Measurements from ENCODE around the gene FILIP1L. TPM values are rescaled to one million over a fixed set of nuclear protein-coding genes. Genes with fewer than 3 reads are reported as not detected.
A peak's percentile ranks its signal among the peaks of the same experiment; 100 is the strongest.

The FILIP1L gene
- total and polyA plus RNA-seq, 2 of the 13 experiments (the other 11 are each of a cell fraction or from before 2014, with no cell fraction given), result 8.1 to 187 TPM

- TF ChIP-seq ZNF142 (CRISPR knock-in tag; IDR thresholded peaks at IDR 0.05) (0 out of 2 replicates have a peak, but pooled peaks have one; percentile 13), BATF2 (CRISPR knock-in tag; IDR thresholded peaks at IDR 0.05) (no peak), ZBTB26 (CRISPR knock-in tag; IDR thresholded peaks at IDR 0.05; ENCODE audit: borderline replicate concordance) (no peak), PHF8 (CRISPR knock-in tag; IDR thresholded peaks at IDR 0.05) (no peak), ZMAT3 (CRISPR knock-in tag; conservative IDR thresholded peaks at IDR 0.05) (no peak), THYN1 (CRISPR knock-in tag; IDR thresholded peaks at IDR 0.05; ENCODE audit: borderline replicate concordance, low read depth) (no peak), ZNF549 (CRISPR knock-in tag; IDR thresholded peaks at IDR 0.05) (no peak), NONO (IDR thresholded peaks at IDR 0.05) (no peak), NONO (CRISPR knock-in tag; conservative IDR thresholded peaks at IDR 0.05) (no peak), SRSF4 (IDR thresholded peaks at IDR 0.05; ENCODE audit: low read depth, low read length, poor library complexity, severe bottlenecking) (no peak), ETS1 (CRISPR knock-in tag; IDR thresholded peaks at IDR 0.05) (no peak), ERF (CRISPR knock-in tag; IDR thresholded peaks at IDR 0.05) (no peak), CBX2 (IDR thresholded peaks at IDR 0.05; ENCODE audit: low read depth, low read length) (no peak), CBX2 (CRISPR knock-in tag; IDR thresholded peaks at IDR 0.05; ENCODE audit: low read depth) (no peak), SATB2 (CRISPR knock-in tag; IDR thresholded peaks at IDR 0.05) (0 out of 2 replicates have a peak, but pooled peaks have one; percentile 38)
These were observed 38.2 kb downstream of the FILIP1L start (continued) for GRCh38 chr3:100075851-100076730.

Data from HepG2 (cell line).